K562 (cell line): ENCODE data around the gene CMSS1. TPM values are rescaled to one million over a fixed set of nuclear protein-coding genes. Genes with fewer than 3 reads are reported as not detected.

Source experiments
- ATAC-seq: fragments of 200-7000 bp; cut with Tn5 transposase; 3 replicates; pipeline ENCODE4 v1.9.1; 2020; ENCODE audit warnings: moderate library complexity
- BruUV-seq: library from RNA; stranded (reverse); fragments of 400-500 nt; replicated peaks from 2 replicates; lab custom pipeline; 2021; lab: Mats Ljungman, UMichigan
- CTCF ChIA-PET: fragments of 300-600 bp; formaldehyde crosslinking; extraction: SDS; loops from one replicate; lab custom pipeline; 2021; ENCODE audit warnings: low intra/inter-chr PET ratio; lab: Yijun Ruan, JAX
- POLR2A ChIA-PET: fragments of 300-600, 350-650 bp; sonication (Branson Sonifier 250); formaldehyde crosslinking; extraction: SDS; loops from one replicate; lab custom pipeline; 2021; ENCODE audit warnings: antibody characterized with exemption, inconsistent platforms; lab: Yijun Ruan, JAX
- DNase-seq, 4 experiments: peaks; one replicate each; pipeline versions ENCODE4 v3.0.0 to v3.0.0-alpha.2; 2011 to 2018; ENCODE audit warnings: low spot score in 3 of 4, mixed read lengths in 3 of 4; ENCODE audit errors: extremely low read depth in 1 of 4
- FAIRE-seq: peaks from 2 replicates; lab custom pipeline; 2011; peaks lifted over from hg19 to GRCh38; lab: Jason Lieb, UNC
- H2AFZ ChIP-seq: 2 replicates; pipeline ENCODE4 v1.6.0; 2011; ENCODE audit warnings: low read depth, low read length, control low read depth, inconsistent platforms
- H3K27ac ChIP-seq: fragments of 200-600 bp; 3 replicates; pipeline ENCODE4 v1.8.0; 2011; ENCODE audit warnings: low read depth, mild to moderate bottlenecking, control low read depth, inconsistent platforms, low read length, moderate library complexity, mixed read lengths; ENCODE audit errors: extremely low read depth
- H3K27me3 ChIP-seq, 2 experiments: fragments of 300-600 bp in 1 of 2; 2 replicates in 1 of 2; 3 replicates in 1 of 2; pipeline versions ENCODE4 v1.6.0 to v1.8.0; 2011; ENCODE audit warnings: inconsistent platforms in 2 of 2, low read length in 2 of 2, mild to moderate bottlenecking in 1 of 2, mixed read lengths in 1 of 2, moderate library complexity in 1 of 2; ENCODE audit not compliant: control insufficient read depth in 2 of 2, insufficient read depth in 2 of 2
- H3K36me3 ChIP-seq: fragments of 300-600 bp; 3 replicates; pipeline ENCODE4 v1.8.0; 2011; ENCODE audit warnings: mild to moderate bottlenecking, low read length, inconsistent platforms; ENCODE audit not compliant: control insufficient read depth, insufficient read depth
- H3K4me1 ChIP-seq, 2 experiments: fragments of 200-600 bp in 1 of 2; replicated peaks in 1 of 2; 2 replicates in 1 of 2; 3 replicates in 1 of 2; pipeline versions ENCODE4 v1.5.1 to v1.8.0; 2011; ENCODE audit warnings: inconsistent platforms in 2 of 2, low read length in 2 of 2, mild to moderate bottlenecking in 1 of 2, mixed read lengths in 1 of 2, moderate library complexity in 1 of 2; ENCODE audit not compliant: control insufficient read depth in 2 of 2, insufficient read depth in 2 of 2
- H3K4me2 ChIP-seq: 2 replicates; pipeline ENCODE4 v1.6.1; 2011; ENCODE audit warnings: low read length, control low read depth, inconsistent platforms, mixed read lengths; ENCODE audit not compliant: insufficient read depth
- H3K4me3 ChIP-seq: fragments of 200-600 bp; sonication (generic), shearing (Covaris generic); 2 replicates; pipeline ENCODE4 v1.5.1; 2016; ENCODE audit warnings: control low read depth, inconsistent platforms
- H3K79me2 ChIP-seq: fragments of 200-600 bp; 3 replicates; pipeline ENCODE4 v1.8.0; 2011; ENCODE audit warnings: low read length, inconsistent platforms; ENCODE audit not compliant: control insufficient read depth, insufficient read depth
- H3K9ac ChIP-seq, 2 experiments: 2 replicates each; pipeline versions ENCODE4 v1.6.0 to v1.6.1; 2011; ENCODE audit warnings: low read depth in 2 of 2, low read length in 2 of 2, control low read depth in 1 of 2, inconsistent platforms in 1 of 2, mild to moderate bottlenecking in 1 of 2, mixed read lengths in 1 of 2; ENCODE audit not compliant: insufficient read depth in 1 of 2
- H3K9me1 ChIP-seq: one replicate; pipeline ENCODE4 v1.6.0; 2011; ENCODE audit warnings: inconsistent platforms, mild to moderate bottlenecking, low read length, moderate library complexity; ENCODE audit not compliant: control insufficient read depth, insufficient read depth
- H3K9me3 ChIP-seq: replicated peaks from 2 replicates; pipeline ENCODE4 v1.5.1; 2011; ENCODE audit warnings: low read depth, low read length, inconsistent platforms; ENCODE audit not compliant: control insufficient read depth, insufficient read depth
- H4K20me1 ChIP-seq: replicated peaks from 2 replicates; pipeline ENCODE4 v1.6.1; 2011; ENCODE audit warnings: low read length, inconsistent platforms, mixed read lengths; ENCODE audit not compliant: control insufficient read depth, insufficient read depth
- ESRRB ChIP-seq: fragments of 250-450 bp; sonication (Bioruptor Pico); IDR thresholded peaks from 2 replicates; pipeline ENCODE4 v1.5.0; 2020; ENCODE audit warnings: mild to moderate bottlenecking, moderate library complexity, borderline replicate concordance
- JUNB ChIP-seq: fragments of 450-650 bp; formaldehyde crosslinking; conservative IDR thresholded peaks from 2 replicates; pipeline ENCODE4 v1.4.0; 2020; ENCODE audit warnings: mild to moderate bottlenecking
- PCBP1 ChIP-seq: fragments of 200-400 bp; formaldehyde crosslinking; IDR thresholded peaks from 2 replicates; pipeline ENCODE4 v1.6.1; 2018; ENCODE audit warnings: mild to moderate bottlenecking, low read depth, low read length; ENCODE audit not compliant: poor library complexity, severe bottlenecking
- POLR3A ChIP-seq: IDR thresholded peaks from 2 replicates; pipeline ENCODE4 v1.6.1; 2011; ENCODE audit warnings: borderline replicate concordance, mild to moderate bottlenecking, moderate library complexity; ENCODE audit not compliant: insufficient read length, insufficient read depth; ENCODE audit errors: extremely low read depth
- ZNF253 ChIP-seq: fragments of 250-450 bp; sonication (Bioruptor Pico); conservative IDR thresholded peaks from 2 replicates; pipeline ENCODE4 v1.6.1; 2021; ENCODE audit warnings: mild to moderate bottlenecking
- ZNF589 ChIP-seq: fragments of 200-800 bp; sonication (Bioruptor generic); IDR thresholded peaks from 2 replicates; pipeline ENCODE4 v1.6.1; 2016; ENCODE audit warnings: low read depth, missing genetic modification characterization, missing compliant biosample characterization
- ZNF644 ChIP-seq: fragments of 200-800 bp; sonication (Bioruptor generic); IDR thresholded peaks from 2 replicates; pipeline ENCODE4 v1.6.1; 2016; ENCODE audit warnings: low read depth, missing genetic modification characterization, missing compliant biosample characterization
- WGBS: fragments of 100-300 bp; shearing (Covaris generic); methylation state at CpG from one replicate; pipeline ENCODE4 v1.1.6; 2016; ENCODE audit warnings: low coverage, mixed read lengths; ENCODE audit not compliant: insufficient coverage; ENCODE audit errors: missing lambda C conversion rate; 5-methylcytosine and 5-hydroxymethylcytosine counted together
- in situ Hi-C: fragments of 300-500 bp; cut with MboI; formaldehyde crosslinking; loops from 4 replicates; pipeline ENCODE4 v1.15.0; 2018; ENCODE audit warnings: inconsistent platforms, mixed read lengths
- intact Hi-C: fragments of 100-400 bp; cut with micrococcal nuclease; formaldehyde crosslinking; loops from 2 replicates; pipeline ENCODE4 v1.14.2; 2022
- polyA plus RNA-seq, 8 experiments: library from polyadenylated mRNA; depleted of rRNA in 4 of 8; stranded (reverse) in 5 of 8; unstranded in 3 of 8; fragments of >200 nt; fragmentation: Nextera tagmentation in 2 of 8; fragmentation: Illumina TruSeq in 1 of 8; extraction: Ambion mirVana in 2 of 8; extraction: Trizol in 1 of 8; gene quantifications; 2 replicates each; pipeline versions ENCODE4 v1.2.1 to v1.2.3, GENCODE V29; 2011 to 2014; ENCODE audit warnings: inconsistent platforms in 1 of 8, missing spikeins in 1 of 8
- total RNA-seq, 7 experiments: library from RNA; depleted of rRNA in 6 of 7; stranded (reverse); fragments of >200 nt in 6 of 7; fragmentation: Illumina TruSeq in 2 of 7; extraction: Trizol in 2 of 7; gene quantifications; 2 replicates each; pipeline versions ENCODE4 v1.2.1 to v1.2.3, GENCODE V29; 2011 to 2021; ENCODE audit warnings: low replicate concordance in 1 of 7
- TF ChIP-seq, protein P1 (sequence below): fragments of 250-450 bp; sonication (Bioruptor Pico); IDR thresholded peaks from 2 replicates; pipeline ENCODE4 v1.5.1; 2021; ENCODE audit warnings: mild to moderate bottlenecking
- TF ChIP-seq, protein P2 (sequence below), 3 experiments: IDR thresholded peaks in 2 of 3; conservative IDR thresholded peaks in 1 of 3; 2 replicates each; pipeline ENCODE4 v1.5.1; 2011 to 2012; ENCODE audit warnings: low read length in 3 of 3, mild to moderate bottlenecking in 3 of 3, control low read depth in 2 of 3, improper control_type of control experiment in 1 of 3, inconsistent platforms in 1 of 3, low read depth in 1 of 3, mixed read lengths in 1 of 3, moderate library complexity in 1 of 3; ENCODE audit not compliant: insufficient read depth in 2 of 3
- TF ChIP-seq, protein P3 (sequence below): fragments of 450-650 bp; IDR thresholded peaks from 2 replicates; pipeline ENCODE4 v1.6.1; 2017; ENCODE audit warnings: antibody characterized with exemption
- TF ChIP-seq, protein P4 (sequence below), 2 experiments: fragments of 200-800 bp in 1 of 2; sonication (Bioruptor generic) in 1 of 2; sonication (generic) in 1 of 2; formaldehyde crosslinking in 1 of 2; IDR thresholded peaks in 1 of 2; conservative IDR thresholded peaks in 1 of 2; 2 replicates each; pipeline versions ENCODE4 v1.5.0 to v1.6.1; 2016 to 2020; ENCODE audit warnings: missing compliant biosample characterization in 1 of 2, missing genetic modification characterization in 1 of 2, missing genetic modification reagents in 1 of 2

The CMSS1 gene
- total and polyA plus RNA-seq, 9 of the 15 experiments (the other 6 are each of a cell fraction or from before 2014, with no cell fraction given), result 46.9 to 109 (median 72.3) TPM

DNA sequence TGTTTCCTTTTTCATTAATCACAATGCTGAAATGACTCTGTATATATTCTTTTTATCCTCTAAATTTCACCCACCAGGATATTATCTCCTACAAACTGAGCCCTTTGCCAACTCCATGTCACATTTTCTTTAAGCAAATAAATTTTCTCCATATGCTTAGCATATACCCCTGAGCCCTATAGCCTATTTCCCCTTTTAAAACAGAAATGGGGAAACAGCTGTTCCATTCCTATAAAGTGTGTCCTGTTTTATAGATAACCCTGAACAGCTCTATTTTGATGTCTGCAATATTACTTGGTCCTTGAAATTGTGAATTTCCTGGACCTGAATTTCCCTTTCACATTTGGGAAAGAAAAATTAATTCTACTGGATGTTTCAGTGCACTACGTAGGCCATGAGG is 312.3 kb downstream of the CMSS1 start (continued):
- TF ChIP-seq, protein P1, sequence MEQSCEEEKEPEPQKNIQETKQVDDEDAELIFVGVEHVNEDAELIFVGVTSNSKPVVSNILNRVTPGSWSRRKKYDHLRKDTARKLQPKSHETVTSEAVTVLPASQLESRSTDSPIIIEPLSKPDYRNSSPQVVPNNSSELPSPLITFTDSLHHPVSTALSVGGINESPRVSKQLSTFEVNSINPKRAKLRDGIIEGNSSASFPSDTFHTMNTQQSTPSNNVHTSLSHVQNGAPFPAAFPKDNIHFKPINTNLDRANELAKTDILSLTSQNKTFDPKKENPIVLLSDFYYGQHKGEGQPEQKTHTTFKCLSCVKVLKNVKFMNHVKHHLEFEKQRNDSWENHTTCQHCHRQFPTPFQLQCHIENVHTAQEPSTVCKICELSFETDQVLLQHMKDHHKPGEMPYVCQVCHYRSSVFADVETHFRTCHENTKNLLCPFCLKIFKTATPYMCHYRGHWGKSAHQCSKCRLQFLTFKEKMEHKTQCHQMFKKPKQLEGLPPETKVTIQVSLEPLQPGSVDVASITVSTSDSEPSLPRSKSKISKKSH (CRISPR knock-in tag), result no peak

DNA sequence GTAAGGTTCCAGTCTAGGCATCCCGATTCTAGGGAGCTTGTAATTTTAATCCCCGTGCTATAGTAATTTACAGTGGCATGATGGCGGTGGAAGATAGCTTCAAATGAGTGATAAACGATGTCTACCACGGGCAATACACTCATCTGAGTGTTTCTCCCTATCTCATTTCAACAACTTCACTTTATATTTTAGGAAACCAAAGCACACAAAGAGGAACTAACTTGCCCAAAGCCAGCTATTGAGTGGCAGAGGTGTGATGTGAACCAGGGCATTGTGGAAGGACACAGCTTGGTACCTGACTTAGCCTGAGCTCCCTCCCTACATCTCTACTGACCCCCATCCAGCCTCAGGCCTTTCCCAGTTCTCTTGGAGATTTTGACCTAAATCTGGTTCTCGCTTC is 313.6 kb downstream of the CMSS1 start:
- Histone ChIP-seq H3K27me3 (no peaks in the 10 kb centered on the region), H3K27ac (no peak overlapping the region), H3K79me2 (no peaks in the 10 kb centered on the region), H3K4me3 (no peak overlapping the region), H3K9me1 (no peaks in the 10 kb centered on the region), H3K4me2 (no peak overlapping the region), H3K9ac (no peak overlapping the region), H2AFZ (no peak overlapping the region), H3K9me3 (no peaks in the 10 kb centered on the region), H3K4me1 (no peaks in the 10 kb centered on the region), H3K36me3 (no peaks in the 10 kb centered on the region), H4K20me1 (no peaks in the 10 kb centered on the region)
- no TSS peak for BruUV-seq
- in situ Hi-C loops, result no loop called here
- TF ChIP-seq PCBP1 (no peak), ESRRB (CRISPR knock-in tag) (no peak), POLR3A (no peak), ZNF253 (CRISPR knock-in tag) (no peak), ZNF644 (tag) (no peak), ZNF589 (no peak), JUNB (CRISPR knock-in tag) (no peak)
- TF ChIP-seq, protein P2, sequence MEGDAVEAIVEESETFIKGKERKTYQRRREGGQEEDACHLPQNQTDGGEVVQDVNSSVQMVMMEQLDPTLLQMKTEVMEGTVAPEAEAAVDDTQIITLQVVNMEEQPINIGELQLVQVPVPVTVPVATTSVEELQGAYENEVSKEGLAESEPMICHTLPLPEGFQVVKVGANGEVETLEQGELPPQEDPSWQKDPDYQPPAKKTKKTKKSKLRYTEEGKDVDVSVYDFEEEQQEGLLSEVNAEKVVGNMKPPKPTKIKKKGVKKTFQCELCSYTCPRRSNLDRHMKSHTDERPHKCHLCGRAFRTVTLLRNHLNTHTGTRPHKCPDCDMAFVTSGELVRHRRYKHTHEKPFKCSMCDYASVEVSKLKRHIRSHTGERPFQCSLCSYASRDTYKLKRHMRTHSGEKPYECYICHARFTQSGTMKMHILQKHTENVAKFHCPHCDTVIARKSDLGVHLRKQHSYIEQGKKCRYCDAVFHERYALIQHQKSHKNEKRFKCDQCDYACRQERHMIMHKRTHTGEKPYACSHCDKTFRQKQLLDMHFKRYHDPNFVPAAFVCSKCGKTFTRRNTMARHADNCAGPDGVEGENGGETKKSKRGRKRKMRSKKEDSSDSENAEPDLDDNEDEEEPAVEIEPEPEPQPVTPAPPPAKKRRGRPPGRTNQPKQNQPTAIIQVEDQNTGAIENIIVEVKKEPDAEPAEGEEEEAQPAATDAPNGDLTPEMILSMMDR (IDR thresholded peaks at IDR 0.05 in 2 of 3, conservative IDR thresholded peaks at IDR 0.05 in 1 of 3; ENCODE audit: insufficient read depth in 2 of 3, low read depth in 1 of 3, low read length in 3 of 3), result no peak
- TF ChIP-seq, protein P3, sequence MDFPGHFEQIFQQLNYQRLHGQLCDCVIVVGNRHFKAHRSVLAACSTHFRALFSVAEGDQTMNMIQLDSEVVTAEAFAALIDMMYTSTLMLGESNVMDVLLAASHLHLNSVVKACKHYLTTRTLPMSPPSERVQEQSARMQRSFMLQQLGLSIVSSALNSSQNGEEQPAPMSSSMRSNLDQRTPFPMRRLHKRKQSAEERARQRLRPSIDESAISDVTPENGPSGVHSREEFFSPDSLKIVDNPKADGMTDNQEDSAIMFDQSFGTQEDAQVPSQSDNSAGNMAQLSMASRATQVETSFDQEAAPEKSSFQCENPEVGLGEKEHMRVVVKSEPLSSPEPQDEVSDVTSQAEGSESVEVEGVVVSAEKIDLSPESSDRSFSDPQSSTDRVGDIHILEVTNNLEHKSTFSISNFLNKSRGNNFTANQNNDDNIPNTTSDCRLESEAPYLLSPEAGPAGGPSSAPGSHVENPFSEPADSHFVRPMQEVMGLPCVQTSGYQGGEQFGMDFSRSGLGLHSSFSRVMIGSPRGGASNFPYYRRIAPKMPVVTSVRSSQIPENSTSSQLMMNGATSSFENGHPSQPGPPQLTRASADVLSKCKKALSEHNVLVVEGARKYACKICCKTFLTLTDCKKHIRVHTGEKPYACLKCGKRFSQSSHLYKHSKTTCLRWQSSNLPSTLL, result no peak
- TF ChIP-seq, protein P4, sequence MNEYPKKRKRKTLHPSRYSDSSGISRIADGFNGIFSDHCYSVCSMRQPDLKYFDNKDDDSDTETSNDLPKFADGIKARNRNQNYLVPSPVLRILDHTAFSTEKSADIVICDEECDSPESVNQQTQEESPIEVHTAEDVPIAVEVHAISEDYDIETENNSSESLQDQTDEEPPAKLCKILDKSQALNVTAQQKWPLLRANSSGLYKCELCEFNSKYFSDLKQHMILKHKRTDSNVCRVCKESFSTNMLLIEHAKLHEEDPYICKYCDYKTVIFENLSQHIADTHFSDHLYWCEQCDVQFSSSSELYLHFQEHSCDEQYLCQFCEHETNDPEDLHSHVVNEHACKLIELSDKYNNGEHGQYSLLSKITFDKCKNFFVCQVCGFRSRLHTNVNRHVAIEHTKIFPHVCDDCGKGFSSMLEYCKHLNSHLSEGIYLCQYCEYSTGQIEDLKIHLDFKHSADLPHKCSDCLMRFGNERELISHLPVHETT (CRISPR knock-in tag; conservative IDR thresholded peaks at IDR 0.05 in 1 of 2, IDR thresholded peaks at IDR 0.05 in 1 of 2), result no peak
- ChIA-PET POLR2A (interaction anchor here (0.7 kb wide), 1 partner anchor 123 kb away, joined by 3 read pairs; no protein-coding TSS in a partner anchor), CTCF (no interaction called here)
- ATAC-seq (no peak), FAIRE-seq (no peak), DNase-seq (no peak)
- intact Hi-C loops, result no loop called here
- 26% methylated on average over 5 of the region's 6 CpGs for WGBS
